C4-2B (cell line): ENCODE measurements around the gene MRPL45.

Experiments
- CTCF ChIP-seq: fragments of 450-650 bp; conservative IDR thresholded peaks from 2 replicates; pipeline ENCODE4 v1.5.1; 2017; ENCODE audit warnings: mild to moderate bottlenecking
- ZFX ChIP-seq: fragments of 450-650 bp; IDR thresholded peaks from 2 replicates; pipeline ENCODE4 v1.6.1; 2017

GRCh38 chr17:38363016-38363415 is 66.0 kb downstream of the MRPL45 start:
- TF ChIP-seq CTCF (no peak), ZFX (no peak)
